ENCODE results near the gene CMIP.
"Not testable (repeated sequence)": the region's sequence is repeated elsewhere in the genome, so short reads cannot be mapped to it uniquely, and the experiment has no call there.

The CMIP gene

GRCh38 chr16:81720973-81721906 lies 276.6 kb downstream of the CMIP start:
- no peak overlapping the region for H3K4me3 ChIP-seq (ENCODE audit: low read depth, low read length)

DNA sequence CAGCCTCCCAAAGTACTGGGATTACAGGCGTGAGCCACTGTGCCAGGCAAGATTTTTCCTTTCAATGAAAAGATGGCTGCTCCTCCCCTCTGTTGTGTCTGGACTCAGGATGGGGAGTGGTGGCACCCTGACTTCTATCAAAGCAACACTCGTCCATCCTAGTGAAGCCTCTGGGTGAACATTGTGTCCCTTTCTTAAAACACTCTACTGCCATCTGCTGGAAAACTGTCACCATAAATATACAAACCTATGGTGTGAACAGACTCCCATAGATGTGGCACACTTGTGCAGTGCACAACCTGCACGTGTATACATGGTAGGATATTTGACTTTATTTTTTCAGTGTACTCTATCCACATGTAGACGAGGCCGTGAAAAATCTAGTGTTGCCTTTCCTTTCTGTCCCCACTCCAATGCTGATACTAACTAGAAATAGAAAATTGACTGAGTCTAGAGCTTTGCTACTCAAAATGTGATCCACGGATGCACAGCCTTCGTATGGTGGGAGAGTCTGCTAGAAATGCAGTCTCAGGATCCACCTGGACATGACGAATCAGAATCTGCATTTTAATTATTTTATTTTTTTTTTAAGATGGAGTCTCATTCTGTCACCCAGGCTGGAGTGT lies 278.6 kb downstream of the CMIP start:
- no peak overlapping the region for H3K4me3 ChIP-seq (ENCODE audit: low read depth, low read length)

GRCh38 chr16:81728435-81728834 lies 283.8 kb downstream of the CMIP start:
- no peak overlapping the region for H3K4me3 ChIP-seq (ENCODE audit: low read depth, low read length)

- H3K4me3 ChIP-seq (ENCODE audit: low read depth, low read length) = no peak overlapping the region
These were observed 284.8 kb downstream of the CMIP start for GRCh38 chr16:81729451-81729850.

GRCh38 chr16:81730090-81731051 lies 285.8 kb downstream of the CMIP start:
- H3K4me3 ChIP-seq (ENCODE audit: low read depth, low read length) = peak overlapping the region; percentile 31

DNA sequence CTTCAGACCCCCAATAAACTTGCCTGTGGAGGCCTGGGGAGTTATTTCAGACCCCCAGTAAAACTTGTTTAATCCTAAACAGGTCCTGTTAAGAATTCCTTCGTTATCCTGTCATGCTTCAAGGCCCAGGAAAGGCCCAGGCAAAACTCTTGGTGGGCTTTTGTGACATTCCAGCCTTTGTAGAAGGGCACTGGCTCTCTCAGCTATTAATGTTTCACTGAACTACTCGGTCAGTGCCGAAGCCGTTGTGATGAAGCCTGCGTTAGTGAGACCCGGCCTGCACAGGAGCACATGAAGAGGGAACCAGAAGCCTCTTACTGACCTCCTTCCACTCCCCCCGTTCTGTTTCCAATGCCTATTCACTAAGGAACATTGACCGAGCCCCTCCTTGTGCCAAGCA lies 287.0 kb downstream of the CMIP start:
- no peak overlapping the region for H3K4me3 ChIP-seq (ENCODE audit: low read depth, low read length)

GRCh38 chr16:81732699-81733098 lies 288.1 kb downstream of the CMIP start:
- H3K4me3 ChIP-seq (ENCODE audit: low read depth, low read length) = no peak overlapping the region

GRCh38 chr16:81733295-81733694 lies 288.7 kb downstream of the CMIP start:
- no peak overlapping the region for H3K4me3 ChIP-seq (ENCODE audit: low read depth, low read length)

- no peak overlapping the region for H3K4me3 ChIP-seq (ENCODE audit: low read depth, low read length)
These were observed 290.2 kb downstream of the CMIP start for GRCh38 chr16:81734632-81735434.

DNA sequence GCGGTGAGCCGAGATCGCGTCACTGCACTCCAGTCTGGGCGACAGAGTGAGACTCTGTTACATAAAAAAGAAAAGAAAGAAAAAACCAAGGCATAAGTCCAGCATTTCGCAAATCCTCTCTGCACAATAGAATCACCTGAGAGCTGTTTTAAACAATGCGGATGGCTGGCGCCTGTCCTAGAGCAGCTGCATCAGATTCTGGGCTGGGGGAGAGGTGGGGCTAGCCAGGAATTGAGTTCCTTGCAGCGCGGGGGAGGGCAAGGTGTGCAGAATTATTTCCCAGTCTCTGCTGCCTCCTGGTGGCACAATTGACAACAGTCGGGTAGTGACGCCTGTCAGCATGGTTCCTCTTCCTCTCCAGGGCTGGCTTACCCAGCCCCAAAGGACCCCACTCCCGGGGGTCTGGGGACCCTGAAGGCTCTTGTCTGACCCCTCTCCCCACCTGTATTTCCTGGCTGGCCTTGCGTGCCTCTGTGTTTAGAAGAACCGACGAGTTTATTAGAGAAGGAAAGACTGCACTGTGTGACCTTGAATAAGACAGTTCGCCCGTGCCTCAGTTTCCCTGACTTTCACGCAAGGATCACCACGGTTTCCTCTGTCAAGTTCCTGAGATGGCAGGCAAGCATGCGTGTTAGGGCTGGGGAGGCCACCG lies 293.4 kb downstream of the CMIP start:
- H3K4me3 ChIP-seq (ENCODE audit: low read depth, low read length) = no peak overlapping the region

DNA sequence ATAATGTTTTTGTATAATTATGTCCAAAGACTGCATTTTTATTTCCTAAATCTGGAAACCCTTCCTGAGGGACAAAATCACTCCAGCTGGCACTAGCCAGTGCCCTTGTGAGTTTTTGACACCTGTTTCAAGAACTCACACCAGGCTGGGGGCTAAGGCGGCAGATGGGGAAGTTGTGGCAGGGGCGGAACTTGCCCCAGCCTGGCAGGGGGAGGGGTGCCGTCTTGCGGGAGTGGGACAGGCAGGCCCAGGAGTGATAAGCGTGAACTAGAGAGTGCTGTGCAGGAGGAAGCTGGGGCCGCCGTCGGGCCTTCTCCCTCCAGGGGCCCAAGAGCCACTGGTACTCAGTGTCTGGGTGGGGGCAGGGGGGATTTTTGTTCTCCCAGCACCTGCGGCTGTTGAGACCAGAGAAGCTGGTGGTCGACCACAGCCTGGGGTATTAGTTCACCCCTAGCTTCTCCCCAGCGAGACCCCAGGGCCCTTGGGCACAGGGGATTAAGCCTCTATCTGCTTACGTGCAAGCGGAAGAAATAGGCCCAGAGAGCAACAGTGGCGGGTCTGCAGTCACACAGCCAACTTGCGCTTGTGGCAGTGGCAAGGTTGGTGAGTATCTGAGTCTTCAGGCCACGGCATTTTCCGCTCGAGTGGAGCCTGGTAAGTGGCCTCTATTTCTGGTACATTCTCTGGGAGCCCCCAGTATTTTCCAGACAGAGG lies 294.3 kb downstream of the CMIP start:
- no peak overlapping the region for H3K4me3 ChIP-seq (ENCODE audit: low read depth, low read length)

GRCh38 chr16:81739503-81739902 lies 294.9 kb downstream of the CMIP start:
- H3K4me3 ChIP-seq (ENCODE audit: low read depth, low read length) = no peak overlapping the region

DNA sequence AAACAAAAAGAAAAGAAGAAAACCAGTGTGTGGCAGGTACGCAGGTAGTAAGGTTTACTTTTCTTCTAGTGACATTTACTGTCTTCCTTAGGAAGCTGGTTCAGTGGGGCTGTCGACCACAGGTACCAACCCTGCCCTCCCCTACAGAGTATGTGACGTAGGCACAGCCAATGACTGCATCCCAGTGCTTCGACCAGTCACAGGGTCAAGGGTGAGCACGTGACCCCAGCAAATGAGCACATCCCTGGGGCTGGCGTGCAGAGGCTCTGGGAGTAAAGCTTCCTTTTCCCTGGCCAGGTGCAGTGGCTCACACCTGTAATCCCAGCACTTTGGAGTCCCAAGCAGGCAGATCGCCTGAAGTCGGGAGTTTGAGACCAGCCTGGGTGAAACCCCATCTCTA lies 295.6 kb downstream of the CMIP start:
- H3K4me3 ChIP-seq (ENCODE audit: low read depth, low read length) = no peak overlapping the region

GRCh38 chr16:81741430-81741770 lies 296.8 kb downstream of the CMIP start:
- not testable (repeated sequence) for H3K4me3 ChIP-seq (ENCODE audit: low read depth, low read length)

- H3K4me3 ChIP-seq (ENCODE audit: low read depth, low read length) = no peak overlapping the region
These were observed 299.8 kb downstream of the CMIP start for GRCh38 chr16:81744385-81744784.

DNA sequence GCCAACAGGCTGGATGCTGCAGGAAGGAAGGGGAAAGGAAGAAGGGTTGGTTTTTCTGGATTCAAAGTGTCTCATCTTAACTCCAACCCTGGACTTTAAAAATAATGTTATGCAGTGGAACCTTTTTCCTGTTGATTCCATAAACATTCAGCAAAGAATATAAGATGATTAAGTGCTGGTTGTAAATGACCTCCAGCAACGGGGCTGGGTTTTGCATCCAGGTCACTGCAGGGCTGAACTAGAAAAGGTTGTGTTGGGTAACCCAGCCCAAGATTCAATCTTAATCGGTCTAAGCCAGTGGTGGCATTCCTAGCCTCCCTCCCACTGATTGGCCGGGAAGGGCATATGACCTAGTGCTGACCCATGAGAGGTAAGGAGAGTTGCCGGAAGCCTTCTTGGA lies 300.3 kb downstream of the CMIP start:
- H3K4me3 ChIP-seq (ENCODE audit: low read depth, low read length) = no peak overlapping the region

- H3K4me3 ChIP-seq (ENCODE audit: low read depth, low read length) = peak overlapping the region; percentile 29
These were observed 301.3 kb downstream of the CMIP start for GRCh38 chr16:81745704-81746558.

GRCh38 chr16:81746566-81746965 lies 302.0 kb downstream of the CMIP start:
- peak overlapping the region; percentile 29 for H3K4me3 ChIP-seq (ENCODE audit: low read depth, low read length)

All from iPS-11a (cell line).